GM13976 (cell line): ENCODE results near the gene GPC6.

ENCODE experiments used
- DNase-seq: peaks from one replicate; pipeline ENCODE4 v3.0.0; 2012; ENCODE audit warnings: low spot score
- CTCF ChIP-seq: IDR thresholded peaks from 2 replicates; pipeline ENCODE4 v1.5.1; 2012; ENCODE audit warnings: borderline replicate concordance, mild to moderate bottlenecking; ENCODE audit not compliant: insufficient read depth; ENCODE audit errors: extremely low read depth, missing control alignments, control extremely low read depth
- in situ Hi-C: fragments of 300-500 bp; cut with MboI; formaldehyde crosslinking; loops from one replicate; pipeline ENCODE4 v1.12.0; 2022; ENCODE audit warnings: low sequenced_read_pairs, mixed read lengths, inconsistent platforms; ENCODE audit not compliant: unreplicated experiment

GPC6 gene

GRCh38 chr13:94065741-94066140, 839.1 kb downstream of the GPC6 start:
- no peak for DNase-seq
- no peak for TF ChIP-seq CTCF
- in situ Hi-C loops: no loop called here

GRCh38 chr13:94073007-94073744, 846.6 kb downstream of the GPC6 start:
- DNase-seq: no peak
- in situ Hi-C loops: no loop called here
- no peak for TF ChIP-seq CTCF

- in situ Hi-C loops: no loop called here
- TF ChIP-seq CTCF: no peak
- no peak for DNase-seq
Measured at GRCh38 chr13:94079876-94080275, 853.3 kb downstream of the GPC6 start.

GRCh38 chr13:94080527-94080926, 853.9 kb downstream of the GPC6 start:
- DNase-seq: no peak
- TF ChIP-seq CTCF: no peak
- in situ Hi-C loops: no loop called here

- TF ChIP-seq CTCF: no peak
- DNase-seq: no peak
- in situ Hi-C loops: no loop called here
Measured at GRCh38 chr13:94087100-94087499, 860.5 kb downstream of the GPC6 start.

- no peak for DNase-seq
- no peak for TF ChIP-seq CTCF
- in situ Hi-C loops: no loop called here
Measured at GRCh38 chr13:94088742-94089141, 862.1 kb downstream of the GPC6 start.
